Testis (tissue), 3 donors: ENCODE measurements around the gene PRR16. TPM values are rescaled to one million over a fixed set of nuclear protein-coding genes. Genes with fewer than 3 reads are reported as not detected.

Experiments
- DNase-seq: peaks from one replicate; pipeline ENCODE4 v3.0.0-alpha.2; 2019
- H3K27ac ChIP-seq, 2 donors: fragments of 200-600 bp; sonication (generic); one replicate each; pipeline ENCODE4 v1.5.1; 2019
- H3K27me3 ChIP-seq: fragments of 200-600 bp; sonication (generic); one replicate; pipeline ENCODE4 v1.5.1; 2019
- H3K36me3 ChIP-seq: fragments of 200-600 bp; sonication (generic); one replicate; pipeline ENCODE4 v1.5.1; 2017; ENCODE audit warnings: low read depth; ENCODE audit errors: missing control alignments
- H3K4me1 ChIP-seq: fragments of 200-600 bp; sonication (generic); one replicate; pipeline ENCODE4 v1.5.1; 2019
- H3K4me3 ChIP-seq, 2 donors: fragments of 200-600 bp; sonication (generic); one replicate each; pipeline ENCODE4 v1.5.1; 2017 to 2019
- H3K9me3 ChIP-seq: fragments of 200-600 bp; sonication (generic); one replicate; pipeline ENCODE4 v1.5.1; 2017
- POLR2A ChIP-seq: fragments of 450-650 bp; IDR thresholded peaks from one replicate; pipeline ENCODE4 v1.6.1; 2017; ENCODE audit warnings: antibody characterized with exemption, mild to moderate bottlenecking, moderate library complexity
- WGBS, 2 donors: methylation state at CpG; one replicate each; pipeline ENCODE4 v1.1.5; 2018; 5-methylcytosine and 5-hydroxymethylcytosine counted together
- intact Hi-C: fragments of 100-400 bp; cut with DNase I; formaldehyde crosslinking; loops from one replicate; pipeline ENCODE4 v1.15.1; 2023; ENCODE audit warnings: low total_unique reads
- polyA plus RNA-seq: library from polyadenylated mRNA; stranded (reverse); fragments of 350-450 nt; fragmentation: Illumina TruSeq; extraction: RNeasy Lipid Tissue Mini Kit (QIAGEN cat#74804); gene quantifications from one replicate; pipeline ENCODE4 v1.2.3, GENCODE V29; 2014; ENCODE audit warnings: low read depth, low replicate concordance; ENCODE audit not compliant: insufficient read depth
- total RNA-seq, 2 donors: library from RNA; depleted of rRNA; stranded (reverse); fragments of >200 nt; gene quantifications; one replicate each; pipeline ENCODE4 v1.2.3, GENCODE V29; 2016
- TF ChIP-seq, protein P1 (sequence below), 3 experiments: fragments of 450-650 bp in 2 of 3; fragments of 200-600 bp in 1 of 3; sonication (generic) in 1 of 3; IDR thresholded peaks; one replicate each; pipeline ENCODE4 v1.5.1; 2016 to 2019; ENCODE audit warnings: antibody characterized with exemption in 3 of 3, mild to moderate bottlenecking in 2 of 3, moderate library complexity in 1 of 3

The PRR16 gene
- total and polyA plus RNA-seq, 3 donors from 2014 or later = 0.68 to 3.4 (median 1.5) TPM

DNA sequence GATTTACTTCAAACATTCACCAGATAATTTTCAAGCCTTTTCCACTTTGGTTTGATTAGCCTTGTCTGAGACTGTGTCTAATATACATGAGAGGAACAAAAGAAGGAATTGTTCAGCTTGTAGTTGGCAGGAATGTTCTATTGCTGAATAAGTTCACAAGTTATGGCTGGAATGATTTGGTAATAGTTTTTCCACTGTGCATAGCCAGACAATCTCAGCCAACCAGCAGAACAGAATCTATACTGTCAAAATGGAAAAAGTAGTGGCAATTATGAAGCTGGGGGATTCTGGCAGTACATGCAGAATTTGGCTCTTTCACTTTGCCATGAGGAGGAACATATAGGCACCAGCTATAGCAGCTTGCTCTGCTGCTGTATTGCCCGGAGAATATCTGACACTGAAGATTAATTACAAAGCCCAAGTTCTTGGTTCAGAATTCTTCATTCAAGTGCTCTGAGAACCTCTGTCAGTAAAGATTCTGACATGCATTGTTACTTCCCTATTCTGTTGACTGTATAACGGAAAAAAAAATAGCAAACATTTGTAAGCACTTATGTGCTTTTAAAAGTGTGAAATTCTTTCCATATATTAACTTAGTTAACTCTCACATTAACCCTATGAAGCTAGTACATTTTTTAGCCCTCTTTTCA, 150.6 kb downstream of the PRR16 start:
- no peak for TF ChIP-seq POLR2A
- TF ChIP-seq, protein P1, sequence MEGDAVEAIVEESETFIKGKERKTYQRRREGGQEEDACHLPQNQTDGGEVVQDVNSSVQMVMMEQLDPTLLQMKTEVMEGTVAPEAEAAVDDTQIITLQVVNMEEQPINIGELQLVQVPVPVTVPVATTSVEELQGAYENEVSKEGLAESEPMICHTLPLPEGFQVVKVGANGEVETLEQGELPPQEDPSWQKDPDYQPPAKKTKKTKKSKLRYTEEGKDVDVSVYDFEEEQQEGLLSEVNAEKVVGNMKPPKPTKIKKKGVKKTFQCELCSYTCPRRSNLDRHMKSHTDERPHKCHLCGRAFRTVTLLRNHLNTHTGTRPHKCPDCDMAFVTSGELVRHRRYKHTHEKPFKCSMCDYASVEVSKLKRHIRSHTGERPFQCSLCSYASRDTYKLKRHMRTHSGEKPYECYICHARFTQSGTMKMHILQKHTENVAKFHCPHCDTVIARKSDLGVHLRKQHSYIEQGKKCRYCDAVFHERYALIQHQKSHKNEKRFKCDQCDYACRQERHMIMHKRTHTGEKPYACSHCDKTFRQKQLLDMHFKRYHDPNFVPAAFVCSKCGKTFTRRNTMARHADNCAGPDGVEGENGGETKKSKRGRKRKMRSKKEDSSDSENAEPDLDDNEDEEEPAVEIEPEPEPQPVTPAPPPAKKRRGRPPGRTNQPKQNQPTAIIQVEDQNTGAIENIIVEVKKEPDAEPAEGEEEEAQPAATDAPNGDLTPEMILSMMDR (IDR thresholded peaks at IDR 0.05) = no peak
- WGBS, 2 donors = 47 to 68% methylated on average over 2 of the region's 2 CpGs
- intact Hi-C loops = no loop called here
- no peaks in the 10 kb centered on the region for H3K36me3 ChIP-seq
- H3K4me3 ChIP-seq = no peak overlapping the region
- no peak for DNase-seq
- no peak overlapping the region for H3K27ac ChIP-seq
- H3K4me1 ChIP-seq = no peaks in the 10 kb centered on the region
- H3K9me3 ChIP-seq = no peaks in the 10 kb centered on the region
- H3K27me3 ChIP-seq = no peaks in the 10 kb centered on the region

- no peaks in the 10 kb centered on the region for H3K36me3 ChIP-seq
- no peaks in the 10 kb centered on the region for H3K9me3 ChIP-seq
- H3K27ac ChIP-seq = no peak overlapping the region
- H3K4me1 ChIP-seq = no peaks in the 10 kb centered on the region
- DNase-seq = no peak
- H3K4me3 ChIP-seq = no peak overlapping the region
- intact Hi-C loops = no loop called here
- no peaks in the 10 kb centered on the region for H3K27me3 ChIP-seq
- 76 to 84% methylated on average over 7 of the region's 7 CpGs for WGBS, 2 donors
- no peak for TF ChIP-seq POLR2A
- TF ChIP-seq, protein P1 (IDR thresholded peaks at IDR 0.05) = no peak
These were observed 152.0 kb downstream of the PRR16 start for GRCh38 chr5:120615967-120616645.

DNA sequence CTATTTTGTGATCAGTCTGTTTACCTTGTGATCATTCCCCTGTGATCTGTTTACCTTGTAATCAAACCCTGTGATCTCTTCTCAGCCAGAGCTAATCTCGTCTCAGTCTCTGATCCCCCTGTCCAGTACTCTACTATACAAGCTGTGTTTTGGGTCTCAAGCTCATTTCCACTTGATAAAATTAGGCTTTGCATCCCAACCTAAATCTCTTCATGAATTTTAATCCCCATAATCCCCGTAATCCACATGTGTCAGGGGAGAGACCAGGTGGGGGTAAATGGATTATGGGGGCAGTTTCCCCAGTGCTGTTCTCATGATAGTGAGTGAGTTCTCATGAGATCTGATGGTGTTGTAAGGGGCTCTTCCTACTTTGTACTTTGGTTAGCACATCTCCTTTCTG, 157.2 kb downstream of the PRR16 start:
- no peaks in the 10 kb centered on the region for H3K4me1 ChIP-seq
- H3K27ac ChIP-seq = no peak overlapping the region
- H3K4me3 ChIP-seq = no peak overlapping the region
- no peaks in the 10 kb centered on the region for H3K9me3 ChIP-seq
- WGBS, 2 donors = 70 to 87% methylated on average over 2 of the region's 2 CpGs
- DNase-seq = no peak
- no peak for TF ChIP-seq POLR2A
- TF ChIP-seq, protein P1 (IDR thresholded peaks at IDR 0.05) = no peak
- no peaks in the 10 kb centered on the region for H3K36me3 ChIP-seq
- no peaks in the 10 kb centered on the region for H3K27me3 ChIP-seq
- intact Hi-C loops = no loop called here

DNA sequence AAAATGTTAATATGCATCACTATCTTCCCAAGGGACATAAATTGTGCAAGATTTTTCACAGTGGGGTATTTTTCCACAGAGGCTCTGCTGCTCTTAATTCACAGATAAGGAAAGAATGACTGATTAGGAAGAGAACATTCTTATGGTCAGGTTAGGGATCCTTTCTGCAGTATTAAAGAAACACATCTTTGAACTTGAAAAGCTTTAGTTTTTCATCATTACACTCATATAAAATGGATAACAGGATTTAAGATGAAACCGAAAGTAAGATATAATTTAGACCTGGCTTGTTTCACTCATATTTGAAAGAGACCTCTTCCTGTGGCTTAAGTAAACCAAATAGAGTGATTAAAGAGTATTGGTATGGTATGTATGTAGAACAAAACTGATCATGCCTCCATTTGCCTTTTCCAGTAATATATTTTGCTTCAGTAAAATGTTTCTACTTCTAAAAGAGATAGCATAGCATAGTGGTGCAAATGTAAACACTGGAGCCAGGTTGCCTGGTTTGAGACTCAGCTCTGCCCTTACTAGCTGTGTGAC, 160.0 kb downstream of the PRR16 start:
- Histone ChIP-seq H3K27me3 (no peaks in the 10 kb centered on the region), H3K4me3 (no peak overlapping the region), H3K4me1 (no peaks in the 10 kb centered on the region), H3K27ac (no peak overlapping the region), H3K9me3 (no peaks in the 10 kb centered on the region), H3K36me3 (no peaks in the 10 kb centered on the region)
- WGBS, 2 donors = 71 to 76% methylated on average over 1 of the region's 1 CpG
- intact Hi-C loops = no loop called here
- TF ChIP-seq POLR2A = no peak
- TF ChIP-seq, protein P1 (IDR thresholded peaks at IDR 0.05) = no peak
- no peak for DNase-seq
